ENCODE results near the gene PRPF40B.

The PRPF40B gene

GRCh38 chr12:49689785-49690184 lies 66.4 kb downstream of the PRPF40B start:
- H3K4me3 ChIP-seq (ENCODE audit: control insufficient read depth, low read depth, low read length): no peak overlapping the region
- TF ChIP-seq CTCF (conservative IDR thresholded peaks at IDR 0.05; ENCODE audit: control insufficient read depth, insufficient read depth, low read depth, low read length): no peak
- no peak for DNase-seq (ENCODE audit: low read depth)

- TF ChIP-seq CTCF (conservative IDR thresholded peaks at IDR 0.05; ENCODE audit: control insufficient read depth, insufficient read depth, low read depth, low read length): no peak
These were observed 69.5 kb downstream of the PRPF40B start for GRCh38 chr12:49692851-49693250.

GRCh38 chr12:49693931-49694444 lies 70.6 kb downstream of the PRPF40B start:
- peak; percentile 31 for DNase-seq (ENCODE audit: low read depth)
- H3K4me3 ChIP-seq (ENCODE audit: control insufficient read depth, low read depth, low read length): no peak overlapping the region
- TF ChIP-seq CTCF (conservative IDR thresholded peaks at IDR 0.05; ENCODE audit: control insufficient read depth, insufficient read depth, low read depth, low read length): no peak

More at GRCh38 chr12:49692851-49693250, 69.5 kb downstream of the PRPF40B start:
- no peak overlapping the region for H3K4me3 ChIP-seq (ENCODE audit: control insufficient read depth, low read depth, low read length)
- no peak for DNase-seq (ENCODE audit: low read depth)
